GM03348 (cell line): ENCODE data around the gene CDH16.

Experiments used
- DNase-seq: peaks from one replicate; pipeline ENCODE4 v3.0.0; 2012; ENCODE audit warnings: low spot score

Gene CDH16

GRCh38 chr16:66926961-66927436 is 8.3 kb upstream of the CDH16 start:
- DNase-seq, result peak; percentile 86

GRCh38 chr16:66926171-66926947 is 7.7 kb upstream of the CDH16 start:
- no peak for DNase-seq

DNA sequence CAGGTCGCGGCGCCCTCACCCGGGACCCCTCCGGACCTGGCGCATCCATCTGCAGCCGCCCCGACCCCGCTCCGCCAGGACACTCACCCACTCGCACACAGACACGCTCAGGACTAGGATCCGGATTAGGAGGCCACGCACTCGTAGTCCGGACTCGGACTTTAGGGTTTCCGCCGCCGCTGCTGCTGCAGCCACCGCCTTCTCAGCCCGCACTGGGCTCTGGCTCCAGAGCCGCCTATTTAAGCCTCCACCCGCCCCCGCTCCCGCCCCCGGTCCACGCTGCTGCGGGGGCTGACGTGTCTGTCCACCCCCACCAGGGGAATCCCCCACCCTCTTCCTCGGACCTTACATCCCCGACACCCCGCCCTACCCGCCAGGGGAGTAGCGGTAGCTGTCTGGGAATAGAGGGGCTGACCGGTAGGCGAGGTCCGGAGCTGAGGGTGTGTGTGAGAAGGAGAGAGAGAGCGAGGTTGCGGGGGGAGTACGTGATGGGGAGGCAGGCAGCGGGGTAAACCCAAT is 6.7 kb upstream of the CDH16 start, which contains the start of gene RRAD:
Gene RRAD (minus strand): TSS at position 214 of the 519 bp plus-strand sequence. CDS start 356 bp downstream, outside the sequence.
- peak; percentile 55 for DNase-seq

GRCh38 chr16:66924527-66925321 is 6.0 kb upstream of the CDH16 start:
- DNase-seq, result peak; percentile 80

DNA sequence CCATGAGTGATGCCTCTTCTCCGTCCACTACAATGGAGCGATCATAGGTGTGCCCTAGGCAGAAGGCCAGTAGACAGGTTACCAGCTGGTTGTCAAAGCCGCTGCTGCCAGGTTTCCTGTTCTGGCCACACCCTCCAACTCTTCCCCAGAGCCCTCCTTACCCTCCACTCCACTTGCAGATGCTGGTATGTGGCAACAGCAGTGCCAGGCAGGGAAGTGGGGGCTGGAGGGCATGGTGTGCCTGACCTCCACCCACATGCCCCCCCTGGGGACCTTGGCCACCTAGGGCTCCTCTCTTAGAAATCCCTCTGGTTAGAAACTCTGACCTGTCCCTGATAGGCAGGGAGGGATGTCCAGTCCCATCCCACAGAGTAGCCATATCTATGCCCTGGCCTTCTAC is 5.2 kb upstream of the CDH16 start:
- no peak for DNase-seq

- DNase-seq, result peak; percentile 33
Measured at GRCh38 chr16:66923247-66923731, 4.6 kb upstream of the CDH16 start.

DNA sequence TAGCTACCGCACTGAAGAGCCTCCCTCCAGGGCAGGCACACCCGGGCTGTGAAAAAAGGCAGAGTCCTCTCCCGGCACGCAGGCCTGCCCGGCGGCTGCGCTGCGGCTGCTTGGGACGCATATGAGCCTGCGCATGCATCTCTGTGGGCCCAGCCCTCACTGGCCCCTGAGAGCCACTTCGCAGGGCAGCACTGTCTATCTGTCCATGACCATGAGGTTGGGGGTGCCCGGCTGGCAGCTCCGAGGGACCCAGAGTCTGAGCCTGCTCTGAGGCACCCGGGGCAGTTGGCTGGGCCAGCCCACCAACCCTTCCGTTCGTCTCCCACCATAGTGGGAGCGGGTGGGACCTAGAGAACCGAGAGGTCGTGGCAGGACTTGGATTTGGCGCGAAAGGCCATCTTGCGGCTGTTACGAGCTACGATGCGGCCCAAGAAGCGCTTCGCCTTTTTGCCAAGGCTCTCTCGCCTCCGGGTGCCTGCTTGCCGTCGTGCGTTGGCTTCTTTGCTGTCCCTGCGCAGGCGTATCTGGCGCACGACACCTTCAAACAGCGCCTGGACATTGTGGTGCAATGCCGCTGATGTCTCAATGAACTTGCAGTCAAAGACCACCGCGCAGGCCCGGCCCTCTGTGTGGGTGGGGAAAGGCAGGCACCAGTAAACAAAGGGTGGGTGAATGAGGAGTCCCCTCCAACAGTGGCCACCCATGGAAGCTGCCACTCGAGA is 3.2 kb upstream of the CDH16 start:
- DNase-seq, result no peak

DNA sequence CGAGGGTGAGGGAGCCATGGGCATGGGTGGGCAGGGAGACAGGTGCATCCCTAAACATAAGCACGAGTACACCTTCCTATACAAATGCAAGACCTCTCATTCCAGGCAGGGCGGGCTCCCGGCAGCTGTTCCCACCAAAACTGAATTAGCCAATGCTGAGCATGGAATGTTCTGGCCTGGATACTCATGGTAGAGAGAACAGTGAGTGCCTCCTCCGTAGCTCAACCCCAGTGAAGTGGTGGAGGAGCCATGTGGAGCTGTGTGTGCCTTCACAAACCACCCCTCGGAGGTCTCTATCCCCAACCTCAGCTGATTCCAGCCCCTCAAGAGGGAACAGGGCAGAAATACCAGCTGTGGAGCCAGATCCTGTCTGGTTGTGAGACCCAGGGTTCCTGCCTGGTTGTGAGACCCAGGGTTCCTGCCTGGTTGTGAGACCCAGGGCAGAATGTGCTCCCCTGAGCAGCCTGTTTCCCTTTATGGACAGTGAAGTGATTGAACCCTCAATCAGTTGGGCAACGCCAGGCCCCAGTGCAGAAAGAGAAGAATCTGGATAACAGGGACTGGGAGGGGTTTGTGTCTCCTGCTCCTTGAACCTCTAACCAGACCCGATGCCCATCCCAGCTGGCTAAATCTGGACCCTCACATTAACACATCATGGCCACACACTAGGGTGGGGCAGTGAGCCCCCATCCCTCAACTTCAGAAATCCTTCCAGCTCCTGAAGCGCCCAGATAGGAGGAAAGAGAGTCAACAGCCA is 2.4 kb upstream of the CDH16 start:
- DNase-seq, result no peak

DNA sequence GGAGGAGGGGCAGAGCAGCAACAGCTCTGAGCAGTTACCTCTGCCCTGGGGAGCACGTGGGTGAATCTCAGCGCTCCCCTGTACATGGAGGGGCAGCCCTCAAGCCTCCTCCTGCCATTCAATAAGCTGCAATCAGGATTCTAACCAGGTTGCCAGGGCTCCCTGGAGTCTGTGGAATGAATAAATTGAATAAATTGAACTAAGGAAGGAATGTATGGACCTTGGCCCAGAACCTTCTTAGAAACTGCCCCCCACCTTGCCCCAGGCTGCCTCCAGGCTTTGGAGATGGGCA is 1.6 kb upstream of the CDH16 start:
- DNase-seq, result no peak

- no peak for DNase-seq
Measured at GRCh38 chr16:66919569-66920298, 1.0 kb upstream of the CDH16 start.

- no peak for DNase-seq
Measured at GRCh38 chr16:66918355-66918754, 330 bp downstream of the CDH16 start.

DNA sequence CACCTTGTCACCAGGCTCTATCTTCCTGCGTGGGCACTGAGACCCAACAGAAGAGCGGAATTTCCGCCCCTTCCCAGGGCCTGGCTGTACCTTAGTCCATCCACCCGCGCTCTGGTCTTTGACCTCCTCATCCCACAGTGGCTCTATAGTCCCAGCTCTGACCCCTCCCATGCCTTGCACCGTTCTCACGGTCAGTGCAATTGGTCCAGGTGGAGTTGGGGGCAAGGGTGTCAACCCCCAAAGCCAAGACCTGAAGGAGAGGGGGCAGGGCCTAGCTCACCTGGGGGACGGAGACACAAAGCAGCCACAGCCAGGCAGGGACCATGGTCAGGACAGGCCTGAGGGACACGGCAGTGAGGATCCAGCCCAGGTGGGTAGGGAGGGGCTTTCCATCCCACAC is 944 bp downstream of the CDH16 start:
- DNase-seq, result no peak

DNA sequence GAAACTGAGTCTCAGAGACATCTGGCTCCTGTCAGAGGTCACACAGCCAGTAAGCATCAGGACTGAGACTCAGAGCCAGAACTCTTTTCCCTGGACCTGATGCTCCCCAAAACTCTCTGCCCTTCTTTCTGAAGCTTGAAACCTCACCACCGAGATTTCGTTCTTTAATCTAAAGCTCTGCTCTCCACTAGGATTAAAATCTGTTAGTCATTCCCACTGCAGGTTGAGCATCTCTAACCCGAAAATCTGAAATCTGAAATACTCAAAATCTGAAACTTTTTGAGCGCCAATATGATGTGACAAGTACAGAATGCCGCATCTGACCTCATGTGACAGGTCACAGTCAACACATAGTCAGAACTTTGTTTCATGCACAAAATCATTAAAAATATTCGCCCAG is 2.2 kb downstream of the CDH16 start:
- DNase-seq, result no peak

DNA sequence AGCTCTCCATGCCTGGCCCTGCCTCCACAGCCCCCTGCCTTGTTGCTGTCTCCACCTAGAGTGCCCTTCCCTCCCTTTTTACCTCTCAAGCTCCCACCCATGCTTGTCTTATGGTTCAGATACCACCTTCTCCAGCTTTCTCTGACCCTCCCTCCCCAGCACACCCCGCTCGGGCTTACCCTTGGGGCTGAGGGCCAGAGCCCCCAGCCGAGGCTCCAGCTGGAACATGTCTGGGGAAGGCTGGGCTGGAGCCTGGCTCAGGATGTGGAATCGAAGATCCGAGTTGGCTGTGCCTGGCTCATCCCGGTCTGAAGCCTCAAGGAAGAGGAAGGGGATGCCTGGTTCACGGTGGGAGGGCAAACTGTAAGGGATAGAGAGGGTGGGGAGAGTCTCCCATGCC is 3.6 kb downstream of the CDH16 start:
- DNase-seq, result no peak

GRCh38 chr16:66914541-66914940 is 4.1 kb downstream of the CDH16 start:
- DNase-seq, result no peak

GRCh38 chr16:66913711-66914110 is 5.0 kb downstream of the CDH16 start:
- no peak for DNase-seq

- no peak for DNase-seq
Measured at GRCh38 chr16:66913081-66913480, 5.6 kb downstream of the CDH16 start.

GRCh38 chr16:66911801-66912200 is 6.9 kb downstream of the CDH16 start:
- DNase-seq, result no peak

- DNase-seq, result no peak
Measured at GRCh38 chr16:66911112-66911511, 7.6 kb downstream of the CDH16 start.

DNA sequence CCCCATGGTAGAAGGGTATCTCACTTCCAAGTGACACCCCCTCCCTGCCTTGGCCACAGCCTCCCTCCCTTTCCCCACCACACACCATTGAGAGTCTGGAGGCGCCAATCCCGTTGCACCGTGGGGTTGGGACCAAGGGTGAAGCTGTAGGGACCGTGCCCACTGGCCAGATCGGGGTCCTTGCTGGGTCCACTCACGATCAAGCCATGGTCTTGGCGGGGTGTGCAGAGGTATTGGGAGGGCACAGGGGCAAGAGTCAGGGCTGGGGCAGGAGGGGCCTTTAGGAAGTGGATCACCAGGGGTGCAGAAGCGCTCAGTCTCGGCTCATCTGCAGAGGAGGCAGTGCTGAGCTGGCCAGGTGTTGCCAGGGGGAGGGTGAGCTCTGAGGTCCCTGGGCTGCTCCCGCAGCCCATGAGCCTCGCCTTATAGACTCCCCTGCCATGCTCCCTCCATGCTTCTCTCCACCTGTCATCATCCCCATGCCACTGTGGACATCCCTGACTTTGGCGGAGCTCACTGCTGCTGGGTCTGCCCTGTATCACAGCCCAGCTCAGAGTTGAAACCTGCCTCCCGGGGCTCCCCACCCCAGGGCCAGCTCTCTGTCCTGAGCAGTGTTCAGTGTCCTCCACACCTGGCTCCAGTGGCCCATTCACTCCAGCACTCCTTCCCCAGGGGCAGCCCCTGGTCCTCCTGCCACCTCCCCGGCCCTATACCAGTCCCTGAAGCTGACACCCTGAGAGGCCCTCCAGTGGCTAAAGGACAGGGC is 8.3 kb downstream of the CDH16 start:
- no peak for DNase-seq
